GM23338 (cell line): ENCODE data around the gene OR9A2. TPM values are rescaled to one million over a fixed set of nuclear protein-coding genes. Genes with fewer than 3 reads are reported as not detected.

Experiments
- ATAC-seq: fragments of 200-7000 bp; cut with Tn5 transposase; 3 replicates; pipeline ENCODE4 v1.9.1; 2020
- DNase-seq: peaks from one replicate; pipeline ENCODE4 v3.0.0-alpha.2; 2015; ENCODE audit warnings: low spot score
- H2AFZ ChIP-seq: fragments of 200-600 bp; sonication (generic); 2 replicates; pipeline ENCODE4 v1.8.0; 2016; ENCODE audit warnings: antibody characterized with exemption, mild to moderate bottlenecking, moderate library complexity
- H3F3A ChIP-seq: fragments of 200-600 bp; sonication (generic); replicated peaks from 2 replicates; pipeline ENCODE4 v1.8.0; 2017; ENCODE audit warnings: antibody characterized with exemption, mixed run types, low read depth
- H3K27ac ChIP-seq: fragments of 200-600 bp; sonication (generic); 2 replicates; pipeline ENCODE4 v1.6.1; 2016; ENCODE audit warnings: low read depth
- H3K27me3 ChIP-seq: fragments of 200-600 bp; sonication (generic); 2 replicates; pipeline ENCODE4 v1.8.0; 2016; ENCODE audit warnings: mild to moderate bottlenecking, mixed run types, moderate library complexity; ENCODE audit not compliant: insufficient read depth
- H3K36me3 ChIP-seq: fragments of 200-600 bp; sonication (generic); 2 replicates; pipeline ENCODE4 v1.8.0; 2016; ENCODE audit warnings: mild to moderate bottlenecking; ENCODE audit not compliant: insufficient read depth
- H3K4me1 ChIP-seq: fragments of 200-600 bp; sonication (generic); 2 replicates; pipeline ENCODE4 v1.8.0; 2016; ENCODE audit warnings: mild to moderate bottlenecking, moderate library complexity; ENCODE audit not compliant: insufficient read depth
- H3K4me2 ChIP-seq: fragments of 200-600 bp; sonication (generic); 2 replicates; pipeline ENCODE4 v1.7.1; 2017; ENCODE audit warnings: mixed run types
- H3K4me3 ChIP-seq: fragments of 200-600 bp; sonication (generic); 2 replicates; pipeline ENCODE4 v1.6.1; 2016; ENCODE audit warnings: mixed run types
- H3K79me2 ChIP-seq: fragments of 200-600 bp; sonication (generic); replicated peaks from 2 replicates; pipeline ENCODE4 v1.8.0; 2017; ENCODE audit warnings: mild to moderate bottlenecking; ENCODE audit not compliant: insufficient read depth
- H3K9me2 ChIP-seq: fragments of 200-600 bp; sonication (generic); 2 replicates; pipeline ENCODE4 v1.8.0; 2017; ENCODE audit not compliant: insufficient read depth
- H4K20me1 ChIP-seq: fragments of 200-600 bp; sonication (generic); replicated peaks from 2 replicates; pipeline ENCODE4 v1.8.0; 2017; ENCODE audit warnings: mild to moderate bottlenecking; ENCODE audit not compliant: insufficient read depth
- H3K27ac Mint-ChIP-seq: 2 replicates; pipeline ENCODE4 v1.8.0; 2020; ENCODE audit warnings: inconsistent platforms, mild to moderate bottlenecking, moderate library complexity, mixed read lengths
- H3K27me3 Mint-ChIP-seq: 3 replicates; pipeline ENCODE4 v1.8.0; 2022; ENCODE audit warnings: low read depth, mild to moderate bottlenecking, moderate library complexity, mixed read lengths, inconsistent platforms; ENCODE audit not compliant: insufficient read depth, poor library complexity
- H3K36me3 Mint-ChIP-seq: 3 replicates; pipeline ENCODE4 v1.8.0; 2021; ENCODE audit warnings: low read depth, mild to moderate bottlenecking, inconsistent platforms, moderate library complexity, mixed read lengths
- H3K4me1 Mint-ChIP-seq: 3 replicates; pipeline ENCODE4 v1.8.0; 2020; ENCODE audit warnings: mild to moderate bottlenecking, inconsistent platforms, mixed read lengths
- H3K4me3 Mint-ChIP-seq: 3 replicates; pipeline ENCODE4 v1.8.0; 2021; ENCODE audit warnings: moderate library complexity, mild to moderate bottlenecking, inconsistent platforms, mixed read lengths
- H3K9me3 Mint-ChIP-seq: 3 replicates; pipeline ENCODE4 v1.8.0; 2020; ENCODE audit warnings: moderate library complexity, mild to moderate bottlenecking, inconsistent platforms, mixed read lengths
- CREB1 ChIP-seq: fragments of 250-450 bp; sonication (Bioruptor Pico); IDR thresholded peaks from 2 replicates; pipeline ENCODE4 v1.5.0; 2020; ENCODE audit warnings: low read depth, mild to moderate bottlenecking, moderate library complexity
- CTCF ChIP-seq, 2 experiments: fragments of 200-600 bp in 1 of 2; sonication (generic) in 1 of 2; conservative IDR thresholded peaks; 2 replicates each; pipeline versions ENCODE4 v1.5.1 to v1.6.1; 2016 to 2017; ENCODE audit warnings: antibody characterized with exemption in 2 of 2, low read depth in 2 of 2, mild to moderate bottlenecking in 2 of 2, moderate library complexity in 1 of 2
- ETS1 ChIP-seq: IDR thresholded peaks from 2 replicates; pipeline ENCODE4 v1.6.1; 2016; ENCODE audit warnings: antibody characterized with exemption
- EZH2phosphoT487 ChIP-seq: fragments of 200-600 bp; sonication (generic); IDR thresholded peaks from one replicate; pipeline ENCODE4 v1.8.1; 2018; ENCODE audit warnings: antibody characterized with exemption; ENCODE audit not compliant: unreplicated experiment
- JUNB ChIP-seq: IDR thresholded peaks from one replicate; pipeline ENCODE4 v1.6.1; 2016; ENCODE audit warnings: antibody characterized with exemption; ENCODE audit not compliant: unreplicated experiment
- NANOG ChIP-seq: IDR thresholded peaks from 2 replicates; pipeline ENCODE4 v1.6.1; 2016; ENCODE audit warnings: antibody characterized with exemption, borderline replicate concordance
- REST ChIP-seq: IDR thresholded peaks from one replicate; pipeline ENCODE4 v1.6.1; 2018; ENCODE audit warnings: antibody characterized with exemption; ENCODE audit not compliant: unreplicated experiment
- STAT1 ChIP-seq: IDR thresholded peaks from one replicate; pipeline ENCODE4 v1.6.1; 2016; ENCODE audit warnings: antibody characterized with exemption; ENCODE audit not compliant: unreplicated experiment
- ZNF114 ChIP-seq: fragments of 250-450 bp; sonication (Bioruptor Pico); IDR thresholded peaks from 2 replicates; pipeline ENCODE4 v1.5.0; 2020; ENCODE audit warnings: mild to moderate bottlenecking, moderate library complexity
- ZNF331 ChIP-seq: fragments of 250-450 bp; sonication (Bioruptor Pico); IDR thresholded peaks from 2 replicates; pipeline ENCODE4 v1.5.0; 2020; ENCODE audit warnings: low read depth, mild to moderate bottlenecking, moderate library complexity
- polyA plus RNA-seq: library from polyadenylated mRNA; unstranded; fragments of >200 nt; fragmentation: Nextera tagmentation; extraction: Ambion mirVana; gene quantifications from 2 replicates; pipeline ENCODE4 v1.2.1, GENCODE V29; 2016
- total RNA-seq: library from RNA; depleted of rRNA; stranded (reverse); fragments of >200 nt; shearing (Covaris generic); gene quantifications from 2 replicates; pipeline ENCODE4 v1.2.3, GENCODE V29; 2014

The OR9A2 gene
- total and polyA plus RNA-seq, 2 experiments from 2014 or later, result not detected

- Histone ChIP-seq H3K27ac (no peak overlapping the region), H3K9me2 (no peaks in the 10 kb centered on the region), H3K79me2 (no peaks in the 10 kb centered on the region), H3K4me2 (no peak overlapping the region), H3F3A (no peaks in the 10 kb centered on the region), H2AFZ (no peak overlapping the region), H3K4me3 (no peak overlapping the region), H3K4me1 (no peaks in the 10 kb centered on the region), H4K20me1 (no peaks in the 10 kb centered on the region), H3K27me3 (no peaks in the 10 kb centered on the region), H3K36me3 (no peaks in the 10 kb centered on the region)
- TF ChIP-seq JUNB, result no peak
- ATAC-seq, result no peak
- H3K36me3 Mint-ChIP-seq, result no peaks in the 10 kb centered on the region
- no peaks in the 10 kb centered on the region for H3K4me1 Mint-ChIP-seq
- H3K27me3 Mint-ChIP-seq, result no peaks in the 10 kb centered on the region
- H3K4me3 Mint-ChIP-seq, result no peak overlapping the region
- H3K27ac Mint-ChIP-seq, result no peak overlapping the region
- DNase-seq, result no peak
- H3K9me3 Mint-ChIP-seq, result no peaks in the 10 kb centered on the region
These were observed 8.0 kb downstream of the OR9A2 start for GRCh38 chr7:143018931-143019330.

- no peaks in the 10 kb centered on the region for H3K4me1 Mint-ChIP-seq
- no peaks in the 10 kb centered on the region for H4K20me1 ChIP-seq
- no peak overlapping the region for H3K4me3 Mint-ChIP-seq
- no peaks in the 10 kb centered on the region for H3K4me1 ChIP-seq
- no peak overlapping the region for H3K4me2 ChIP-seq
- H3K9me3 Mint-ChIP-seq, result no peaks in the 10 kb centered on the region
- no peak overlapping the region for H3K27ac ChIP-seq
- H3K27ac Mint-ChIP-seq, result no peak overlapping the region
- H3K36me3 ChIP-seq, result no peaks in the 10 kb centered on the region
- no peaks in the 10 kb centered on the region for H3K9me2 ChIP-seq
- no peak overlapping the region for H3K4me3 ChIP-seq
- no peaks in the 10 kb centered on the region for H3K79me2 ChIP-seq
- no peaks in the 10 kb centered on the region for H3K27me3 ChIP-seq
- ATAC-seq (no peak), DNase-seq (no peak)
- no peaks in the 10 kb centered on the region for H3F3A ChIP-seq
- no peaks in the 10 kb centered on the region for H3K36me3 Mint-ChIP-seq
- peak overlapping the region; percentile 23; the same call in 1 of the 2 replicates for H2AFZ ChIP-seq
- no peaks in the 10 kb centered on the region for H3K27me3 Mint-ChIP-seq
- TF ChIP-seq NANOG (no peak), REST (no peak), CTCF (conservative IDR thresholded peaks at IDR 0.05; ENCODE audit: low read depth in 2 of 2) (no peak), EZH2phosphoT487 (no peak), ZNF331 (CRISPR knock-in tag) (no peak), STAT1 (no peak), ETS1 (no peak), JUNB (no peak), CREB1 (CRISPR knock-in tag) (no peak), ZNF114 (CRISPR knock-in tag) (no peak)
These were observed 9.9 kb downstream of the OR9A2 start for GRCh38 chr7:143016996-143017395.
